ENCODE results near the gene SCN8A. TPM values are rescaled to one million over a fixed set of nuclear protein-coding genes. Genes with fewer than 3 reads are reported as not detected.

Gene SCN8A
- total and polyA plus RNA-seq, 2 experiments from 2014 or later, result 1.1 to 2.6 TPM

DNA sequence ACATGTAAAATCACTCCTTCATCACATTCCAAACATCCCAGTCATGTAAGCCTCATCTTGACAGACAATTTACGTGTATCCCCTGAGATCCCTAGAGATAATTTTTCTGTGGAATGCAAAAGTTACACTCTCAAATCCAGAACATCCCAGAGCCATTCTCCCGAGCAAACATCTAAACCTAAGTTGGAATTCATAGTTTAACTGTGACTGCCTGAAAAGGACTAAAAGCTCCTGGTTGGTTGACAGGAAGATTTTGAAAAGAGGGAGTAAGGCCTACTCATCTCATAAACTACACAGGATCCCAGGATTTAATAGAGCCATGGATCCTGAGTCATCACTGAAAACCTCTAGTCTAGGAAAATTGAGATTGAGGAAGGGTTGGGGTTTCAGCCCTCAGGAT, 123.6 kb downstream of the SCN8A start:
- Histone ChIP-seq H3K27ac (no peak overlapping the region), H2AFZ (no peak overlapping the region), H3K4me2 (no peak overlapping the region)

DNA sequence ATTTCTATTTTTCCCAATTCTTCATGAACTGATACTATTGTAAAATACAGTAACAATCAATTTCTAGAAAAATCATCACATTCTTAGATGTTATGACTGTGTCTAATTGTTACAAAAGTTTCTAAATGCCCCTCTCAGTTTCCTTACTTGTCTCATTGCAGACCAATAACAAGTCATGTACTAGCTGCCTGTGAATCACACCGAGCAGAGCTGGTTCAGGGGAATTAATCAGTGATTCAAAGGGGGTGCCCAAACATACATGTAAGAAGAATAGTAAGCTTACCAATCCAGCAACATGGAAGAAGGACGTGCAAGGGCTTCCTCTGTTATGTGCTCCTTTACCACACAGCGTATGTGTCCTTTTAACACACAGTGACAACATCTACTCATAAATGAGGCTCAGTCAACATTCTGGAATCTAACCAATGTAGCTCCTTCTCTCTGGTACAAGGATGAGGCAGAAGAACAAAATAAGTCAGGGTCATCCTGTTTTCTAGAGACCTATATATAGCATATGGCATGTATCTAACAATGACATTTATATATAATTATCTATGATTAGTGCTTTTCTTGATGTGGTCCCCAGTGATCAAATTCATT, 126.4 kb downstream of the SCN8A start:
- Histone ChIP-seq H3K9me2 (replicated peaks; ENCODE audit: insufficient read depth) (no peaks in the 10 kb centered on the region), H3K36me3 (replicated peaks; ENCODE audit: insufficient read depth, low read depth) (no peaks in the 10 kb centered on the region), H4K20me1 (ENCODE audit: insufficient read depth, poor library complexity, severe bottlenecking) (no peaks in the 10 kb centered on the region), H3K27ac (no peak overlapping the region), H3K27me3 (no peaks in the 10 kb centered on the region), H3K4me2 (no peak overlapping the region), H3K79me2 (no peaks in the 10 kb centered on the region), H3K9me3 (ENCODE audit: low read depth) (no peaks in the 10 kb centered on the region), H2AFZ (no peak overlapping the region), H3K4me3 (no peak overlapping the region), H3K4me1 (ENCODE audit: insufficient read depth) (no peaks in the 10 kb centered on the region)
- no peak for DNase-seq (ENCODE audit: low spot score)
- TF ChIP-seq, protein P1, sequence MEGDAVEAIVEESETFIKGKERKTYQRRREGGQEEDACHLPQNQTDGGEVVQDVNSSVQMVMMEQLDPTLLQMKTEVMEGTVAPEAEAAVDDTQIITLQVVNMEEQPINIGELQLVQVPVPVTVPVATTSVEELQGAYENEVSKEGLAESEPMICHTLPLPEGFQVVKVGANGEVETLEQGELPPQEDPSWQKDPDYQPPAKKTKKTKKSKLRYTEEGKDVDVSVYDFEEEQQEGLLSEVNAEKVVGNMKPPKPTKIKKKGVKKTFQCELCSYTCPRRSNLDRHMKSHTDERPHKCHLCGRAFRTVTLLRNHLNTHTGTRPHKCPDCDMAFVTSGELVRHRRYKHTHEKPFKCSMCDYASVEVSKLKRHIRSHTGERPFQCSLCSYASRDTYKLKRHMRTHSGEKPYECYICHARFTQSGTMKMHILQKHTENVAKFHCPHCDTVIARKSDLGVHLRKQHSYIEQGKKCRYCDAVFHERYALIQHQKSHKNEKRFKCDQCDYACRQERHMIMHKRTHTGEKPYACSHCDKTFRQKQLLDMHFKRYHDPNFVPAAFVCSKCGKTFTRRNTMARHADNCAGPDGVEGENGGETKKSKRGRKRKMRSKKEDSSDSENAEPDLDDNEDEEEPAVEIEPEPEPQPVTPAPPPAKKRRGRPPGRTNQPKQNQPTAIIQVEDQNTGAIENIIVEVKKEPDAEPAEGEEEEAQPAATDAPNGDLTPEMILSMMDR (IDR thresholded peaks at IDR 0.05; ENCODE audit: poor library complexity), result no peak
- TF ChIP-seq EZH2phosphoT487 (IDR thresholded peaks at IDR 0.05; ENCODE audit: low read depth, severe bottlenecking, unreplicated experiment) (no peak), EZH2 (IDR thresholded peaks at IDR 0.05; ENCODE audit: borderline replicate concordance) (no peak)
- 91% methylated on average over 3 of the region's 3 CpGs for WGBS (ENCODE audit: low lambda C conversion rate, missing lambda C conversion rate)

More for the DNA sequence above, 123.6 kb downstream of the SCN8A start:
- Histone ChIP-seq H4K20me1 (ENCODE audit: insufficient read depth, poor library complexity, severe bottlenecking) (no peaks in the 10 kb centered on the region), H3K27me3 (no peaks in the 10 kb centered on the region), H3K79me2 (no peaks in the 10 kb centered on the region), H3K4me3 (no peak overlapping the region), H3K9me2 (replicated peaks; ENCODE audit: insufficient read depth) (no peaks in the 10 kb centered on the region), H3K4me1 (ENCODE audit: insufficient read depth) (no peaks in the 10 kb centered on the region), H3K9me3 (ENCODE audit: low read depth) (no peaks in the 10 kb centered on the region), H3K36me3 (replicated peaks; ENCODE audit: insufficient read depth, low read depth) (no peaks in the 10 kb centered on the region)
- no peak for TF ChIP-seq EZH2 (IDR thresholded peaks at IDR 0.05; ENCODE audit: borderline replicate concordance)
- TF ChIP-seq, protein P1 (IDR thresholded peaks at IDR 0.05; ENCODE audit: poor library complexity), result no peak
- TF ChIP-seq EZH2phosphoT487 (IDR thresholded peaks at IDR 0.05; ENCODE audit: low read depth, severe bottlenecking, unreplicated experiment), result no peak
- 56% methylated on average over 2 of the region's 2 CpGs for WGBS (ENCODE audit: low lambda C conversion rate, missing lambda C conversion rate)
- no peak for DNase-seq (ENCODE audit: low spot score)

DNA sequence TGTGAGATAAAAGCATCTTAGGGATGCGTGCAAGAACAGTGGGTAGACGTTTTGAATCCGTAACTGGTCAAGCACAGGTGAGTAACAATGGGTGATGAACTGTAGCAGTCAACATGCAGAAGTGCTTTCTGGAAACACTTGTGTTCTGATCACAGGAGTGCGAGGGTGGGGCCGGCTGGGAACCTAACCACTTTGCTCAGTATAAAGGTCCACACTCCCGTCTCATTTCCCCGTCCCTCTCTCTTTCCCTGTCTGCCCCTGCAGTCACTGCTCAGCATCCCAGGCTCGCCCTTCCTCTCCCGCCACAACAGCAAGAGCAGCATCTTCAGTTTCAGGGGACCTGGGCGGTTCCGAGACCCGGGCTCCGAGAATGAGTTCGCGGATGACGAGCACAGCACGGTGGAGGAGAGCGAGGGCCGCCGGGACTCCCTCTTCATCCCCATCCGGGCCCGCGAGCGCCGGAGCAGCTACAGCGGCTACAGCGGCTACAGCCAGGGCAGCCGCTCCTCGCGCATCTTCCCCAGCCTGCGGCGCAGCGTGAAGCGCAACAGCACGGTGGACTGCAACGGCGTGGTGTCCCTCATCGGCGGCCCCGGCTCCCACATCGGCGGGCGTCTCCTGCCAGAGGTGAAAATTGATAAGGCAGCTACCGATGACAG, 130.4 kb downstream of the SCN8A start:
- Histone ChIP-seq H4K20me1 (ENCODE audit: insufficient read depth, poor library complexity, severe bottlenecking) (no peaks in the 10 kb centered on the region), H3K79me2 (no peaks in the 10 kb centered on the region), H3K4me3 (no peak overlapping the region), H2AFZ (no peak overlapping the region), H3K36me3 (replicated peaks; ENCODE audit: insufficient read depth, low read depth) (no peaks in the 10 kb centered on the region), H3K9me3 (ENCODE audit: low read depth) (no peaks in the 10 kb centered on the region), H3K4me2 (peak overlapping the region; percentile 57), H3K4me1 (ENCODE audit: insufficient read depth) (no peaks in the 10 kb centered on the region), H3K27ac (no peak overlapping the region), H3K27me3 (no peaks in the 10 kb centered on the region), H3K9me2 (replicated peaks; ENCODE audit: insufficient read depth) (no peaks in the 10 kb centered on the region)
- WGBS (ENCODE audit: low lambda C conversion rate, missing lambda C conversion rate), result 73% methylated on average over 35 of the region's 44 CpGs
- peak; percentile 12 for DNase-seq (ENCODE audit: low spot score)
- TF ChIP-seq EZH2 (IDR thresholded peaks at IDR 0.05; ENCODE audit: borderline replicate concordance) (no peak), EZH2phosphoT487 (IDR thresholded peaks at IDR 0.05; ENCODE audit: low read depth, severe bottlenecking, unreplicated experiment) (no peak)
- TF ChIP-seq, protein P1 (IDR thresholded peaks at IDR 0.05; ENCODE audit: poor library complexity), result no peak
